ENCODE data around the gene CERS6. TPM values are rescaled to one million over a fixed set of nuclear protein-coding genes. Genes with fewer than 3 reads are reported as not detected.
A peak's percentile ranks its signal among the peaks of the same experiment; 100 is the strongest.

Gene CERS6
- total and polyA plus RNA-seq, 2 experiments from 2014 or later = 40.9 to 99.1 TPM

GRCh38 chr2:168526641-168527040 is 70.6 kb downstream of the CERS6 start:
- peak; percentile 38 for DNase-seq (ENCODE audit: low spot score)
- H3K4me2 ChIP-seq = peak overlapping the region; percentile 11
- H4K20me1 ChIP-seq (ENCODE audit: insufficient read depth, poor library complexity, severe bottlenecking) = peaks cover 20% of the 10 kb centered on the region
- peaks cover 100% of the 10 kb centered on the region for H3K79me2 ChIP-seq
- H2AFZ ChIP-seq = no peak overlapping the region
- WGBS (ENCODE audit: low lambda C conversion rate, missing lambda C conversion rate) = 33% methylated on average over 3 of the region's 3 CpGs
- no peaks in the 10 kb centered on the region for H3K27me3 ChIP-seq
- H3K9me2 ChIP-seq (replicated peaks; ENCODE audit: insufficient read depth) = no peaks in the 10 kb centered on the region
- no peaks in the 10 kb centered on the region for H3K9me3 ChIP-seq (ENCODE audit: low read depth)
- no peaks in the 10 kb centered on the region for H3K36me3 ChIP-seq (replicated peaks; ENCODE audit: insufficient read depth, low read depth)
- TF ChIP-seq CTCF (IDR thresholded peaks at IDR 0.05; ENCODE audit: poor library complexity) (no peak), EZH2phosphoT487 (IDR thresholded peaks at IDR 0.05; ENCODE audit: low read depth, severe bottlenecking, unreplicated experiment) (no peak), EZH2 (IDR thresholded peaks at IDR 0.05; ENCODE audit: borderline replicate concordance) (no peak)
- H3K27ac ChIP-seq = peak overlapping the region; percentile 22
- H3K4me1 ChIP-seq (ENCODE audit: insufficient read depth) = peaks cover 68% of the 10 kb centered on the region
- no peak overlapping the region for H3K4me3 ChIP-seq

GRCh38 chr2:168528016-168528415 is 71.9 kb downstream of the CERS6 start:
- H3K79me2 ChIP-seq = peaks cover 100% of the 10 kb centered on the region
- no peaks in the 10 kb centered on the region for H3K36me3 ChIP-seq (replicated peaks; ENCODE audit: insufficient read depth, low read depth)
- H3K27ac ChIP-seq = peak overlapping the region; percentile 52
- no peaks in the 10 kb centered on the region for H3K9me2 ChIP-seq (replicated peaks; ENCODE audit: insufficient read depth)
- peaks cover 58% of the 10 kb centered on the region for H3K4me1 ChIP-seq (ENCODE audit: insufficient read depth)
- no peak overlapping the region for H3K4me2 ChIP-seq
- H3K4me3 ChIP-seq = no peak overlapping the region
- DNase-seq (ENCODE audit: low spot score) = no peak
- no peaks in the 10 kb centered on the region for H3K27me3 ChIP-seq
- no peaks in the 10 kb centered on the region for H3K9me3 ChIP-seq (ENCODE audit: low read depth)
- H4K20me1 ChIP-seq (ENCODE audit: insufficient read depth, poor library complexity, severe bottlenecking) = peaks cover 16% of the 10 kb centered on the region
- H2AFZ ChIP-seq = no peak overlapping the region
- TF ChIP-seq CTCF (IDR thresholded peaks at IDR 0.05; ENCODE audit: poor library complexity) (no peak), EZH2phosphoT487 (IDR thresholded peaks at IDR 0.05; ENCODE audit: low read depth, severe bottlenecking, unreplicated experiment) (no peak), EZH2 (IDR thresholded peaks at IDR 0.05; ENCODE audit: borderline replicate concordance) (no peak)

- no peaks in the 10 kb centered on the region for H3K9me2 ChIP-seq (replicated peaks; ENCODE audit: insufficient read depth)
- H3K4me1 ChIP-seq (ENCODE audit: insufficient read depth) = peaks cover 58% of the 10 kb centered on the region
- H2AFZ ChIP-seq = no peak overlapping the region
- no peak for TF ChIP-seq EZH2 (IDR thresholded peaks at IDR 0.05; ENCODE audit: borderline replicate concordance)
- TF ChIP-seq EZH2phosphoT487 (IDR thresholded peaks at IDR 0.05; ENCODE audit: low read depth, severe bottlenecking, unreplicated experiment) = no peak
- no peak for TF ChIP-seq CTCF (IDR thresholded peaks at IDR 0.05; ENCODE audit: poor library complexity)
- no peaks in the 10 kb centered on the region for H3K9me3 ChIP-seq (ENCODE audit: low read depth)
- no peaks in the 10 kb centered on the region for H3K27me3 ChIP-seq
- DNase-seq (ENCODE audit: low spot score) = no peak
- H3K4me2 ChIP-seq = no peak overlapping the region
- H3K27ac ChIP-seq = peak overlapping the region; percentile 52
- H3K79me2 ChIP-seq = peaks cover 100% of the 10 kb centered on the region
- no peak overlapping the region for H3K4me3 ChIP-seq
- no peaks in the 10 kb centered on the region for H3K36me3 ChIP-seq (replicated peaks; ENCODE audit: insufficient read depth, low read depth)
- peaks cover 16% of the 10 kb centered on the region for H4K20me1 ChIP-seq (ENCODE audit: insufficient read depth, poor library complexity, severe bottlenecking)
These were observed 72.4 kb downstream of the CERS6 start for GRCh38 chr2:168528469-168528868.
